ENCODE results near the gene USP2.

DNA sequence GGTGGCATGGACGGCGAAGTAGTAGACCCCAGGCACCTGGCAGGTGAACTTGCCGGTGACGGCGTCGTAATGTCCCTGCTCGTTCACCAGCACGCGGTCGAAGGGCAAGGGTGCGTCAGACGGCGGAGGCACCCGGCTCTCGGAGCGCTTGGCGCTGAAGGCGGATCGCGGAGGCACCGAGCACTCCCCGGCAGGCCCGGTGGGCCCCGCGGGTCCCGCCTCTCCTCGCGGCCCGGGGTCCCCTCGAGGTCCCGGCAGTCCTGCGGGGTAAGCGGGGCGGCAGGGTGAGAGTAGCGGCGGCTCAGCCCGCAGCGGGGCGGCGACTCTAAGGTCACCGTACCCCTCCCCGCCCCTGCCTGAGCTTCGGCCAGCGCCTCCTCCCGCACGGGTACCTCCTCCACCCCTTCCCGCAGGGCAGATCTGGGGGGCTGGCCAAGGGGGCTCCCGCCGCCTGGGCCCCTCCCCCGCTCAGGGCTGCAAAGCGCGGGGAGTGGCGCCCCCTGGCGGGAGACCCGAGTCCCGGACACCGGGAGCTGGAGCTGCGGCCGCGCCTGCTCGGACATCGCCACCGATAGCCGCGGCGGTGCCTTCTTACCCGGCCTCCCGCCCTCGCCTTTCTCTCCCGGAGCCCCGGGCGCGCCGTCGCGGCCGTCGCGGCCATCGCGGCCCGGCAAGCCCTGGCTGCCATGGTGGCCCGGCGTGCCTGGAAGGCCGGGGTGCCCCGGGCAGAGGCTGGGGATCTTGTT is 41.7 kb downstream of the USP2 start:
- TF ChIP-seq EZH2phosphoT487 (conservative IDR thresholded peaks at IDR 0.05; ENCODE audit: low read length), result no peak
- TF ChIP-seq, protein P1, sequence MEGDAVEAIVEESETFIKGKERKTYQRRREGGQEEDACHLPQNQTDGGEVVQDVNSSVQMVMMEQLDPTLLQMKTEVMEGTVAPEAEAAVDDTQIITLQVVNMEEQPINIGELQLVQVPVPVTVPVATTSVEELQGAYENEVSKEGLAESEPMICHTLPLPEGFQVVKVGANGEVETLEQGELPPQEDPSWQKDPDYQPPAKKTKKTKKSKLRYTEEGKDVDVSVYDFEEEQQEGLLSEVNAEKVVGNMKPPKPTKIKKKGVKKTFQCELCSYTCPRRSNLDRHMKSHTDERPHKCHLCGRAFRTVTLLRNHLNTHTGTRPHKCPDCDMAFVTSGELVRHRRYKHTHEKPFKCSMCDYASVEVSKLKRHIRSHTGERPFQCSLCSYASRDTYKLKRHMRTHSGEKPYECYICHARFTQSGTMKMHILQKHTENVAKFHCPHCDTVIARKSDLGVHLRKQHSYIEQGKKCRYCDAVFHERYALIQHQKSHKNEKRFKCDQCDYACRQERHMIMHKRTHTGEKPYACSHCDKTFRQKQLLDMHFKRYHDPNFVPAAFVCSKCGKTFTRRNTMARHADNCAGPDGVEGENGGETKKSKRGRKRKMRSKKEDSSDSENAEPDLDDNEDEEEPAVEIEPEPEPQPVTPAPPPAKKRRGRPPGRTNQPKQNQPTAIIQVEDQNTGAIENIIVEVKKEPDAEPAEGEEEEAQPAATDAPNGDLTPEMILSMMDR (IDR thresholded peaks at IDR 0.05; ENCODE audit: insufficient read depth, low read length, poor library complexity, severe bottlenecking), result no peak
